HG03025 (cell line): ENCODE results near the gene TTLL10.
"Not testable (repeated sequence)": the region's sequence is repeated elsewhere in the genome, so short reads cannot be mapped to it uniquely, and the experiment has no call there.

ENCODE experiments used
- ATAC-seq: cut with Tn5 transposase; IDR thresholded peaks from one replicate; pipeline ENCODE4 v1.9.1; 2021; ENCODE audit warnings: mild to moderate bottlenecking, moderate library complexity; ENCODE audit not compliant: unreplicated experiment, low FRiP score

Gene TTLL10

DNA sequence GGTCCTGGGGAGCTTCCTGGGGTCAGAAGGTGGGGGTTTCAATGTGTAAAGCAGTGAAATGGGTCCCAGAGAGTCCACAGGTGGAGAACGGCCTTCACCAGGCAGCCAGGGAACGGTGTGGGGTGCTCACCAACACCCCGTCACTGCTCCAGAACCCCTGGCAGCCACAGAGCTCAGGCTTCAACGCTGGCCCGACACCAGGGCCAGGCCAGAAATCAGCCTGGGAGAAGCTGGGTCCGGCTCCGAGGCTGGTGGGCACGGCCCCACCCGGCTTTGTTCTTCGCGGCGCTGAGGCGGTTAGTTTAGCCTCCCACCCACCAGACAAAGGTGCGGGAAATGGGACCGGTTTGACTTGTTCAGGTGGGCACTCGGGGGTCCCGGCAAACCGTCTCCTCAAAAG, 33.0 kb upstream of the TTLL10 start:
- ATAC-seq, result no peak

DNA sequence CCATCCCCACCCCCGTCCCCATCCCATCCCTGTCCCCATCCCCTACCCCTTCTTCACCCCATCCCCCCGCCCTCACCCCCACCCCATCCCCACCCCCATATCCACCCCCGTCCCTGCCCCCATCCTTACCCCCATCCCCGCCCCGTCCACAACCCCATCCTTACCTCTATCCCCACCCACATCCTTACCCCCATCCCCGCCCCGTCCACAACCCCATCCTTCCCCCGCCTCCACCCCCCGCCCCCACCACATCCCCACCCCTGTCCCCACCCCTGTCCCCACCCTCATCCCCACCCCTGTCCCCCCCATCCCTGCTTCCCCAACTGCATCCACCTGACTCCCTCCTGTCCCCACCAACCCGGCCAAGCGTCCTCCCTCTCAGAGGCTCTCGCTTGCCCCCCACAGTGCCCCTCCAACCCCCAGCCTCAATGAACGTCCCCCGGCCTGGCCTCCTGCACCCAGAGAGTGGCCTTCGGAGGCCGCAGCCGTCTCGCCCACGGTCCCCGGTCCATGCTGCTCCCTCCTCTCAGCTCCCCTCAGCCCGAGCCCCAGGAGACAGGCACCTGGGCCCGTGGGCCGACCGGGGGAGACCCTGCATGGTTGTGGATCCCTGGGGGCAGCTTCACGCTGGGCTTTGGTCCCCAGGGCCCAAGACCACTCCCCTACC, 32.3 kb upstream of the TTLL10 start:
- no peak for ATAC-seq

DNA sequence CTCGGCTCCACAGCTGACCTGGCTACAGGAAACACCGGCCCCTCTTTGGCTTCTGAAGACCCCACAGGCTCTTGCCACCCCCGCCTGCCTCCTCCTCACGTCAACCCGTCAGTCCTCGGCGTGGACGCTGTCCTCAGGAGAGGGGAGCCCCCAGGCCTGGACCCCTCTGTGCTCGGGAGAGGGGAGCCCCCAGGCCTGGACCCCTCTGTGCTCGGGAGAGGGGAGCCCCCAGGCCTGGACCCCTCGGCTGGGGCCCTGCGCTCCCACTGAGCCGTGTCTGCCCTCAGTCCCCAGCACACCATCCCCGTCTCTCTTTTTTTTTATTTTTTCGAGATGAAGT, 31.8 kb upstream of the TTLL10 start:
- no peak for ATAC-seq

DNA sequence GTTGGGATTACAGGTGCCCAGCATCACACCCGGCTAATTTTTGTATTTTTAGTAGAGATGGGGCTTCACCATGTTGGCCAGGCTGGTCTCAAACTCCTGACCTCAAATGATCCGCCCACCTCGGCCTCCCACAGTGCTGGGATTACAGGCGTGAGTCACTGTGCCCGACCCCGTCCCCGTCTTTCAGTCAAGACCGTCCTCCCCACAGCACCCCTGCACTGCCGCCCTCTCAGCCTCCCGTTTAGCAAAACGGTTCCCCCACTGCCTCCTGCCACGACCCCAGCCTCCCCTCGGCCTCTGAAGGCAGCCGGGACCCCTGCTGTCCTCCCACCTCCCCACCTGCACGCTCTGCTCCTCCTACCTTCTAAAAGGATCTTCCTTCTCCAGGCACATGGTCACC, 31.3 kb upstream of the TTLL10 start:
- not testable (repeated sequence) for ATAC-seq

DNA sequence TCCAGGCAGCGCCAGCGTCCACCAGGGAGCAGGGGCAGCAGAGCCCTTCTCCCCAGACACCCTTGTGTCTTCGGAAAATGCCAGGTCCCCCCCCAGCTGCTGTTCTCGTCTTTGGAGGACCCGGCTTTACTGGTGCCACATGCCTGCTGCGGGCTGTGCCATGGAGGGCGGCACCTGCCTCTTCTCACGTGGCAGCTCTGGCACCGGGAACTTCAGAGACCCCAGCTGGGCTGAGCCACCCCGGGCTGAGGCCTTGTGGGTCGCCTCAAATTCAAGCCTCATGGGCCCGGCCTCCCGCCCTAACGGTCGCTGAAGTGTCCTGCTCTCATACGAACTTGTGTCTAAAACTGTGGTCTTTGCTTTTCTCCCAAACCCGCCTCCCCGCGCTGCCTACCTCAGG, 30.8 kb upstream of the TTLL10 start:
- no peak for ATAC-seq

DNA sequence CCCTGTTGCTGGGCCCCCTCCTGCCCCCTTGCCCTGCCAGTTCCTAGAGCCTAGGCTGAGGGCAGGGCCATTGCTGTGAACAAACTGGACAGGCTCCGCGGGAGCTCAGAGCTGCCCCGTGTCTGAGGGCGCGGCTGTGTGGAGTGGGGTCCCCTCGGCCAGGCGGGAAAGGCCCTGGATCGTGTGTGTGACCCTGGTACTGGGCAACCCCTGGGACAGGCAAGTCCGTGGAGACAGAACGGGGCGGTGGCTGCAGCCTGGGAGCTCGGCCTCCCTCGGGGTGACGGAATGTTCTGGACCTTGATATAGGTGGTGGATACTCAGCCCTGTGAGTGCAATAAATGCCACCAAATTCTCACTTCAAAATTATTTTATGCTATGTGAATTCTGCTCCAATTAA, 30.0 kb upstream of the TTLL10 start:
- no peak for ATAC-seq

DNA sequence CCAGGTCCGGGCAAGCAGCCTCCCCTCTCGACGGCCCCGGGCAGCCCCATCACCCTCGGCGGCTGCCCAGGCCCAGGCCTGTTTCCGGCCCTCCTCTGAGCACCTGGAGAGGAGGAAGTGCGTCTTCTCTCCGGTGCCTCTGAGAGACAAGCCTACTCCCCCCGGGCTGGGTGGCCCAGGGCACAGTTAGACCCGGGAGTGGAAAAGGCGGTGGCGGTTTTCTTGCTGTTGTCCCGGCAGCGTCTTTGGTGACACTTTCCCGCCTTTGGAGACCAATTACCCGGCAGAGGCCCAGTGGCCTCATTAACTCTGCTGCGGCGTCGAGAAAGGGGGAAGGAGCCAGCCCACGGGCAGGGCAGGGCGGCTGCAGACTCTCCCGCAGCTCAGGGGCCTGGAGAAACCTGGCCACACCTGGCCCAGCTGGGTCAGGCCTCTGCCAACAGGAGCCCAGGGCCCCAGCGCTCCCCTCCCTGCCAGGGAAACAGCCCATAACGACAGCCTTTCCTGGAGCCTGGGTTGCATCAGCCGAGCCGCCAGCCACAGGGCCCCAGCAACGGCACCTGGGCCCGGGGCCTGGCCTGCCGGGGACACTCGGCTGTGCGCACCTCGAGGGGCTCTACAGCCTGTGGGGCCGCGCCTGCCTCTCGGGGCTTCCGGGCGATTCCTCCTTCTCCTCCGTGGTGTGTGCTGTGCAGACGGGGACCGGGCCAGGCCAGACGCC, 29.4 kb upstream of the TTLL10 start:
- ATAC-seq, result no peak

DNA sequence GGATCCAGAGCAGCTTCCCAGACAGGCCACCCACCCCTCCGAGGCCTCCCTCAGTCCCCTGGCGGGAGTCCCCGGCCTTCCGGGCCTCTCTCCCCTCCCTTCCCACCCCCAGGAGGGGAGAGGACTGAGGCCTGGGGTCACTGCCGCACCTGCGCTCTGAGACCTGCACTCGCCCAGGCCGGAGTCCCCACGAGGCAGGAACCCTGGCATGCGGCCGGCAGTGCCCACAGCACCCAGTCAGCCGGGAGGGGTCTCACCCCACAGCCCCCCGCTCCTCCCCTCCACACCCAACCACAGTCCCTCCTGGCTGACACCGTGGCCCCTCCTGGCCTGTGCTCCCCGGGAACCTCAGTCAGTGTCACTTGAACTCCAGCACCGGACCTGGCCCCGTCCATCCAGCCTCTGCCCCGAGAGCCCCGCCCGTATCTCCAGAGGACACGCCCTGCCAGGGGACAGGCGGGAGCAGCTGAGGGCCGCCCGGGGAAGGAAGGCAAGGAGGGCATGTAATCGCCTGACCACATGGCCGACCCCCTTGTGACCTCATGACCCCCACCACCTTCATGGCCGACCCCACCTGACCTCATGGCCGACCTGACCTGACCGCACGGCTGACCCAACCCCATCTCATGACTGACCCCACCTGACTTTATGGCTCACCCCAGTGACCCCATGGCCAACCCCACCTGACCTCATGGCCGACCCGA, 28.7 kb upstream of the TTLL10 start:
- ATAC-seq, result no peak

DNA sequence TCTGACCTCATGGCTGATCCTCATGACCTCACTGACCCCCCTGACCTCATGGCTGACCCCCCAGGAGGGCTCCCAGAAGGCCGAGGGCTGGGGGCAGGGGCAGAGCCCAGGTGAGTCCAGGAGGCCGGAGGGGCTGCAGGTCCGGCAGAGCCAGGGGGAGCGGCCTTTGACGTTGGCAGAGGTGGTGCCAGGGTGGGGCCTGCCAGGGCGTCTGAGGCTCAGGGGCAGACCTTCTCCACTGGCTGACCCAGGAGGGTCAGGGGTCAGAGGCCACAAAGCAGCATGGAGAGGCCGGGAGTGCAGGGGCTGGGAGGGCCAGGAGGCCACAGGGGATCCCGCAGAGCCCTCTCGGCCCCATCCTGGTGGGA, 28.1 kb upstream of the TTLL10 start:
- ATAC-seq, result no peak

DNA sequence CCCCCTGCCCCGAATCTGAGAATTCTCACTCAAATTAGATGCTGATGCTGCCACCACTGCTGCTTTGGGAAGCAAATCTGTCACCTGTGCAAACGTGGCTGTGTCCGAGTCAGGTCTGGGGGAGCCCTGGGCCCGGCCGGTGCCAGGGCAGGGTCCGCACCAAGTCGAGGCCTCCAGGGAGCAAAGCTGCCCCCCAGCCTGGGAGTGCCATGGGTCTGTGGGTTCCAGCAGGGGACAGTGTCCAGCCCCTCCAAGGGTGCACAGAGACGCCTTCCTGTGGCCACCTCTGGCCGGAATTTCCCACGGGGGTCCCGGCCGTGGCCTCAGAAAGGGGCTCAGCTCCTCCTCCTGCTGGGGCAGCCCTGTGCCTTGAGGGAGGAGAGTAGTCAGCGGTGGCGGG, 27.7 kb upstream of the TTLL10 start:
- ATAC-seq, result no peak

DNA sequence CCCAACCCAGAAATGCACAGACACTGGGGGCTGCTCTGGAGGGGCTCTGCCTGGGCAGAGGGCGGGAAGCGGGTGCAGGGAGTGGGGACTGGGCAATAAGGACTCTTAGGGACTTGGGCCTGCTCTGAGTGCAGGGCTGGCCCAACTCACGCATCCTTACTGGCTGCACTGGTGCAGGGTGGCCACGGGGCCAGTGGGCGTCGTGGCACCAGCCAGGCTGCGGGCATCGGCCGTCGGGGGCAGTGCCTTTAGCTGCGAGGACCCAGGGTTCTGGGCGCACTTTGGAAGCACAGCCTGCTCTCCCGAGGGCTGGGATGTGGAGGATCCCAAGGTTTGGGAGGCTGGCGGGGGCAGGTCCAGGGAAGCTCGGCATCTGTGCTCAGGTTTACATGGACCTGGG, 27.1 kb upstream of the TTLL10 start:
- ATAC-seq, result no peak

DNA sequence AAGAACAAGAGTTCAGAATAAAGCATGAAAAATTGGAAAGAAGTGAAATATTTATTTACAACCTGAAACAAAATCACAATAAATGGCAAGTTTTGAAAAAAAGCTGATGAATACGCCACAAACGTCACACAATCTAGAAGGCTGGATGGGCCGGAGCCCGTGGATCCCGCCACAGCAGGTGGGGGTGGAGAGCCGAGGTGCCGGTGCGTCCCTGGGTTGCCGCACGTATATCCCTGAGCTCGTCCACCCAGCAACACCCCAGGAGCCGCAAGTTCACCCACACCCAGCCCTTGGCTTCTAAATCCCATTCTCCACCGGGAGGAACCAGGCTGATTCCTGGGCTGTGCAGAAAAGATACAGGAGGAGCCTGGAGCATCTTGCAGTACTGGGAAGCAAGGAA, 25.6 kb upstream of the TTLL10 start:
- no peak for ATAC-seq

DNA sequence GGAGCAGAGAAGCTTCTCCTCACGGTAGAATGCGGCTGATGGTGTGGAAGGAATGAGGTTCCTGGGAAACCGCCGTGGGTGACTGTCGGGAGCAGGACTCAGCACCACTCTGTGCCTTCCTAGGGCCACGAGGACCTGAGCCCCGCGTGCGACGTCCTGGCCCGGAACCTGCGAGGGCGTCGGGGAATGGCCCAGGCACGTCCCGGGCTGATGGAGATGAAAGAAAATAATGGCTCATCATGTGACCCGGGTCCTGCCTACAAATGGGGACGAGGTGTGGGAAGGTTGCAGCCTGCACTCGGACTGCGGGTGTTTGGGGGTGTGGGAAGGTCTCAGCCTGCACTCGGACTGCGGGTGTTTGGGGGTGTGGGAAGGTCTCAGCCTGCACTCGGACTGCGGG, 25.1 kb upstream of the TTLL10 start:
- ATAC-seq, result no peak

DNA sequence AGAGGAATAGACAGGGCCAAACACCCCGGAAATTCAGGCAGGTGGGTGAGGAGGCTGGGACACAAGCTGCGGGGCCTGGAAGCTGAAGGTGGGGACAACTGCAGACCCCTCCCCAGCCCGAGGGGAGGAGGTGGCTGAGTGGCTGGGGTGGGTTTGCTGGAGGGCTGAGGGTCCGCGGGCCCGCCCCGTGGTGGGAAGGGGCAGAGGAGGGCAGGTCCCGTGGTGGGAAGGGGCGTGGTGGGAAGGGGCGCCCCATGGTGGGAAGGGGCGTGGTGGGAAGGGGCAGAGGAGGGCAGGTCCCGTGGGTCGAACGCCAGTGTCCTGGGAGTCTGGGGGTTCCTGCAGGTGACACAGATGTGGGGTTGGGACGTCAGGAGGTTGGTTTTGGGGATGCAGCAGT, 24.3 kb upstream of the TTLL10 start:
- no peak for ATAC-seq

DNA sequence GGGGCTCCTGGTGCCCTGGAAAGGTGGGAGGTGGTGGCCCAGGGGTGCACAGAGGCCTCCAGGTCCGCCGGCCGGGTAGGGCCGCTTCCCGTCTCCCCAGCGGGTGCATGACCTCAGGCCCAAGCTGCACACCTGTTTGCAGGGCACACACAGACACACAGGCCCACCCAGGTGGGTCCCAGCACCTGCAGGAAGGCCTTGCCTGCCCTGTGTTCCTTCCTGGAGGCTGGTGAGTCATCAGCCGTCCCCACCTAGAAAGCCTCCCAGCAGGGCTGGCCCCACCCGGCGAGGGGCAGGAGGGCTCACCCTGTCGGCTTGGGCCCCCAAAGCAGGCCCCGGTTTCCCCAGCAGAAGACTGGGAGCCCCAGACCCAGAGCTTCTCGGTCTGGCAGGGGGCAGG, 23.6 kb upstream of the TTLL10 start:
- ATAC-seq, result no peak

DNA sequence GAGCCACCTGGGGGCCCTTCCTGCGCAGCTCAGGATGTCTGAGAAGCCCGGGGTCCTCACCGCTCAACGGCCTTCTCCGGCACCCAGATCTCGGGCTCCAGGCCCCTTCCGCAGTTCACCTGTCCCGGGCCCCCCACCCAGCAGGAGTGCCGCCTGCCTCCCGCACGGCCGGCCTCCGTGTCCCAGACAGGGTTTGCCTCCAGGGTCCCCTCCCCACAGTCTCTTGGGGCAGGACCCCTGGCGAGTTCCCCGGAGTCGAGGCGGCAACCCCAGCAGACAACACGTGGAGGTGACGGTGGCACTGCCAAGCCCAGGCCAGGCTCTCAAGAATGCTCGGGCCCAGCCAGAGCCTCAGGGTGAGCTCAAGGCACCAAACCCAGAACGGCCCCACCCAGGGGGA, 22.4 kb upstream of the TTLL10 start:
- ATAC-seq, result no peak

DNA sequence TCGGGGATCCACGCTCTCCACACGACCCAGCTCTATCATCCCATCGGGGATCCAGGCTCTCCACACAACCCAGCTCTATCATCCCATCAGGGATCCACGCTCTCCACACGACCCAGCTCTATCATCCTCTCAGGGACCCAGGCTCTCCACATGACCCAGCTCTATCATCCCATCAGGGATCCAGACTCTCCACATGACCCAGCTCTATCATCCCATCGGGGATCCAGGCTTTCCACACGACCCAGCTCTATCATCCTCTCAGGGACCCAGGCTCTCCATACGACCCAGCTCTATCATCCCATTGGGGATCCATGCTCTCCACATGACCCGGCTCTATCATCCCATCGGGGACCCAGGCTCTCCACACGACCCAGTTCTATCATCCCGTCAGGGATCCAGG, 21.2 kb upstream of the TTLL10 start:
- not testable (repeated sequence) for ATAC-seq

DNA sequence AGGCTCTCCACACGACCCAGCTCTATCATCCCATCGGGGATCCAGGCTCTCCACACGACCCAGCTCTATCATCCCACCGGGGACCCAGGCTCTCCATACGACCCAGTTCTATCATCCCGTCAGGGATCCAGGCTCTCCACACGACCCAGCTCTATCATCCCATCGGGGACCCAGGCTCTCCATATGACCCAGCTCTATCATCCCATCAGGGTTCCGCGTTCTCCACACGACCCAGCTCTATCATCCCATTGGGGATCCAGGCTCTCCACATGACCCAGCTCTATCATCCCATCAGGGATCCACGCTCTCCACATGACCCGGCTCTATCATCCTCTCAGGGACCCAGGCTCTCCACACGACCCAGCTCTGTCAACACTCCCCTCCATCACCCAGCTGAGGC, 20.5 kb upstream of the TTLL10 start:
- ATAC-seq, result not testable (repeated sequence)

DNA sequence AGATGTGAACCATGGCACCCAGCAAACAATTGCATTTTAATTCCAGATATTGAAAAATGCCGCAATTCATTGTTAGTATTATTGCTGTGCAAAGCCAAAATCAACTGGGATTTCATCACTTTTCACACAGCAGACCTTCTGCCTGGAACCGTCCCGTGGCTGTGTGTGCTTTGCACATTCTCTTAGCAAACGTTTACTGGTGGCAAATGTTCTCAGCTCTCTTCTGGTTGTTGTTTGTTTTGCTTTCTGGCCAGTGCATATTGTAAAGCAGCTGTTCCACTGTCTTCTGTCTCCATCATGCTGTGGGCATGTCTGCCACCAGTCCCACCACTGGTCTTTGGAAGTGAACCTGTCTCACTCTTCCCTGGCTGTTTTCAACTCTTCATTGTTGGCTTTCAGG, 19.8 kb upstream of the TTLL10 start:
- no peak for ATAC-seq

DNA sequence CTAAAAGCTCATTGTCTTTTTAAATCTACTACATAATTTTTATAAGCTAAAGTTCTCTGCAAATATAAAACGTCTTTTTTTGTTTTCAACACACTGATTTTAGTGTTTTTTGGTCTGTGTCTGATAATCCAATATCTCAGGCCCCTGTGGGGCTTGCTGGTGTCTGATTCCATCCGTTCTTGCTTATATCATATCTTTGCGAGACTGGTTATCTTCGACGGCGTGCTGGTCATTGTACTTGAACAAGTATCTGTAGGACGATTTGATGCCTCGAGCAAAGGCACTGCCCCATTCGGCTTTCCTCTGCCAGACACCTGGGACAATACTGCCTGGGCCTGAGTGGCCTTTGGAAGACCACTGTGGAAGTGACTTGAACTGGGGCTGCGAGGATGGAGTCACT, 18.4 kb upstream of the TTLL10 start:
- no peak for ATAC-seq

DNA sequence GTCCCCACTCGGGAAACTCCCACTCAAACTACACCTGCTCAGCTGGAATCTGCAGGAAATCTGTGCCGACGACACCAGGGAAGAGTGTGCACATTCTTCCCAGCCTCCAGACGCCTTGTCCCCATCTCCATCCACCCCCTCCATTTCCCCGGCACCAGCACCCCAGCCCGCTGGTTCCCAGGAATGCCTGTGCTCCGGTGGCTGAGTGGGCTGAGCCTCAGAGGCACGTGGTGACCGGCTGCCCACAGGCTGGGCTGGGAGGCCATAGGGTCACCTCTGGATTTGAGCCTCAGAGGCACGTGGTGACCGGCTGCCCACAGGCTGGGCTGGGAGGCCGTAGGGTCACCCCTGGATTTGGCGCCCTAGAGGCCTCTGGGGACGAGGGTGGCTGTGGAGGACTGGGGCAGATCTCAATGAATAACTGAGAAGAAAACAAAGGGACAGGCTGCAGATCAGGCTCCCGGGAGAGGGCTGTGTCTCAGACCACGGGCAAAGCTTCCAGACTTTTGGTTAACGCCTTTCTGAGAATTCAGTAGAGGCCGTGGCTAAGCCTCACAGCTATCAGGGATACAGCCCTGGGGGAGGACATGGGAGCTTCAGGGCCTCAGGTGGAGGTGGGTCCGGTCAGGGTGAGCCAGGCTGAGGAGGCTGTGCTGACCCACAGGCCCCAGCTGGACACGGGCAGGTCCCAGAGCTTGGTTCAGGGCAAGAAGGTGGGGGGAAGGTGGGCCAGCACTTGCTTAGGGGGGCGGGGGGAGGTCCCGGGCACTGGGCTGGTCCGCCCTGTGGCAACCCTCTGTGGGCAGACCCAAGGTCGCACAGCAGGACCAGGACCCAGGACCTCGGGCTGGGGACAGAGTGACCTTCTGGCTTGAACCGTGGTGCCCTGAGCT, 17.3 kb upstream of the TTLL10 start:
- no peak for ATAC-seq
